Loucy (cell line): ENCODE data around the gene PLEKHN1.

ENCODE experiments used
- H2AFZ ChIP-seq: fragments of 200-600 bp; sonication (generic); 2 replicates; pipeline ENCODE4 v1.6.0; 2016; ENCODE audit warnings: antibody characterized with exemption, mild to moderate bottlenecking, low read length, moderate library complexity
- H3F3A ChIP-seq: fragments of 200-600 bp; 2 replicates; pipeline ENCODE4 v1.6.0; 2016; ENCODE audit warnings: antibody characterized with exemption, low read depth, mild to moderate bottlenecking
- H3K27me3 ChIP-seq: fragments of 200-600 bp; sonication (generic); 2 replicates; pipeline ENCODE4 v1.6.1; 2014; ENCODE audit warnings: low read length, mild to moderate bottlenecking; ENCODE audit not compliant: insufficient read depth, poor library complexity, severe bottlenecking
- H3K36me3 ChIP-seq: fragments of 200-600 bp; sonication (generic); 2 replicates; pipeline ENCODE4 v1.6.1; 2016; ENCODE audit warnings: low read length; ENCODE audit not compliant: insufficient read depth
- H3K4me1 ChIP-seq: fragments of 200-600 bp; sonication (generic); 2 replicates; pipeline ENCODE4 v1.5.1; 2014; ENCODE audit warnings: low read length, mild to moderate bottlenecking; ENCODE audit not compliant: insufficient read depth, poor library complexity, severe bottlenecking
- H3K4me2 ChIP-seq: fragments of 200-600 bp; sonication (generic); 2 replicates; pipeline ENCODE4 v1.6.0; 2014; ENCODE audit warnings: antibody characterized with exemption, low read length, low read depth, mild to moderate bottlenecking; ENCODE audit not compliant: poor library complexity, severe bottlenecking
- H3K4me3 ChIP-seq: fragments of 200-600 bp; sonication (generic); 2 replicates; pipeline ENCODE4 v1.5.1; 2014; ENCODE audit warnings: low read length, mild to moderate bottlenecking, mixed read lengths; ENCODE audit not compliant: poor library complexity, severe bottlenecking
- H3K79me2 ChIP-seq: fragments of 200-600 bp; sonication (generic); 2 replicates; pipeline ENCODE4 v1.6.1; 2014; ENCODE audit warnings: low read length; ENCODE audit not compliant: insufficient read depth
- H3K9ac ChIP-seq: fragments of 200-600 bp; sonication (generic); 2 replicates; pipeline ENCODE4 v1.6.0; 2014; ENCODE audit warnings: mild to moderate bottlenecking, low read depth, low read length, moderate library complexity; ENCODE audit not compliant: poor library complexity, severe bottlenecking
- H3K9me2 ChIP-seq: fragments of 200-600 bp; sonication (generic); replicated peaks from 2 replicates; pipeline ENCODE4 v1.6.1; 2016; ENCODE audit warnings: low read depth, low read length, mixed read lengths
- H3K9me3 ChIP-seq: fragments of 200-600 bp; sonication (generic); 2 replicates; pipeline ENCODE4 v1.6.1; 2014; ENCODE audit warnings: mild to moderate bottlenecking, antibody characterized with exemption, low read length, low read depth; ENCODE audit not compliant: insufficient read depth
- H4K20me1 ChIP-seq: fragments of 200-600 bp; sonication (generic); 2 replicates; pipeline ENCODE4 v1.6.0; 2014; ENCODE audit warnings: antibody characterized with exemption, low read length, mild to moderate bottlenecking; ENCODE audit not compliant: insufficient read depth, poor library complexity, severe bottlenecking
- EZH2phosphoT487 ChIP-seq: fragments of 200-600 bp; IDR thresholded peaks from 2 replicates; pipeline ENCODE4 v1.6.1; 2018; ENCODE audit warnings: antibody characterized with exemption, mild to moderate bottlenecking, moderate library complexity, borderline replicate concordance
- TF ChIP-seq, protein P1 (sequence below): fragments of 200-600 bp; sonication (generic); conservative IDR thresholded peaks from 2 replicates; pipeline ENCODE4 v1.5.1; 2014; ENCODE audit warnings: mild to moderate bottlenecking, antibody characterized with exemption, low read length

PLEKHN1 gene

DNA sequence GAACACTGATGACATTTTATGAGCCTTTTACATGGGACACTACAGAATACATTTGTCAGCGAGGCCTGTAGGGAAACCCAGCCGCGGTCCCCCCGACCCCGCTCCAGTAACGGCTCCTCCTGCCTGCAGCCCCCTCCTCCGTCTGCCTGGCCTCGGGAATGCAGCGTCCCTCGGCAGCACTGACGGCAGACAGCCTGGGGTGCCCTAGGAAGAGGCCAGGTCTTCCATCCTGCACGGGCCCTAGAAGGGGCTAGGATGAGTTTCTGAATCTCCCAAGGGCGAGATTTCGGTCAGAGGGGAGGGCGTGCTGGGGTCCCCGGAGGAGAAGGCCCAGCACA lies 34.1 kb upstream of the PLEKHN1 start:
- Histone ChIP-seq H3F3A (no peaks in the 10 kb centered on the region), H3K27me3 (no peaks in the 10 kb centered on the region), H3K9me3 (no peaks in the 10 kb centered on the region), H3K36me3 (no peaks in the 10 kb centered on the region), H3K4me3 (no peak overlapping the region), H3K9ac (no peak overlapping the region), H3K4me2 (peak overlapping the region; percentile 44), H2AFZ (no peak overlapping the region), H3K4me1 (peaks cover 17% of the 10 kb centered on the region), H3K9me2 (no peaks in the 10 kb centered on the region), H3K79me2 (no peaks in the 10 kb centered on the region), H4K20me1 (no peaks in the 10 kb centered on the region)
- TF ChIP-seq, protein P1, sequence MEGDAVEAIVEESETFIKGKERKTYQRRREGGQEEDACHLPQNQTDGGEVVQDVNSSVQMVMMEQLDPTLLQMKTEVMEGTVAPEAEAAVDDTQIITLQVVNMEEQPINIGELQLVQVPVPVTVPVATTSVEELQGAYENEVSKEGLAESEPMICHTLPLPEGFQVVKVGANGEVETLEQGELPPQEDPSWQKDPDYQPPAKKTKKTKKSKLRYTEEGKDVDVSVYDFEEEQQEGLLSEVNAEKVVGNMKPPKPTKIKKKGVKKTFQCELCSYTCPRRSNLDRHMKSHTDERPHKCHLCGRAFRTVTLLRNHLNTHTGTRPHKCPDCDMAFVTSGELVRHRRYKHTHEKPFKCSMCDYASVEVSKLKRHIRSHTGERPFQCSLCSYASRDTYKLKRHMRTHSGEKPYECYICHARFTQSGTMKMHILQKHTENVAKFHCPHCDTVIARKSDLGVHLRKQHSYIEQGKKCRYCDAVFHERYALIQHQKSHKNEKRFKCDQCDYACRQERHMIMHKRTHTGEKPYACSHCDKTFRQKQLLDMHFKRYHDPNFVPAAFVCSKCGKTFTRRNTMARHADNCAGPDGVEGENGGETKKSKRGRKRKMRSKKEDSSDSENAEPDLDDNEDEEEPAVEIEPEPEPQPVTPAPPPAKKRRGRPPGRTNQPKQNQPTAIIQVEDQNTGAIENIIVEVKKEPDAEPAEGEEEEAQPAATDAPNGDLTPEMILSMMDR = no peak
- TF ChIP-seq EZH2phosphoT487 = no peak

DNA sequence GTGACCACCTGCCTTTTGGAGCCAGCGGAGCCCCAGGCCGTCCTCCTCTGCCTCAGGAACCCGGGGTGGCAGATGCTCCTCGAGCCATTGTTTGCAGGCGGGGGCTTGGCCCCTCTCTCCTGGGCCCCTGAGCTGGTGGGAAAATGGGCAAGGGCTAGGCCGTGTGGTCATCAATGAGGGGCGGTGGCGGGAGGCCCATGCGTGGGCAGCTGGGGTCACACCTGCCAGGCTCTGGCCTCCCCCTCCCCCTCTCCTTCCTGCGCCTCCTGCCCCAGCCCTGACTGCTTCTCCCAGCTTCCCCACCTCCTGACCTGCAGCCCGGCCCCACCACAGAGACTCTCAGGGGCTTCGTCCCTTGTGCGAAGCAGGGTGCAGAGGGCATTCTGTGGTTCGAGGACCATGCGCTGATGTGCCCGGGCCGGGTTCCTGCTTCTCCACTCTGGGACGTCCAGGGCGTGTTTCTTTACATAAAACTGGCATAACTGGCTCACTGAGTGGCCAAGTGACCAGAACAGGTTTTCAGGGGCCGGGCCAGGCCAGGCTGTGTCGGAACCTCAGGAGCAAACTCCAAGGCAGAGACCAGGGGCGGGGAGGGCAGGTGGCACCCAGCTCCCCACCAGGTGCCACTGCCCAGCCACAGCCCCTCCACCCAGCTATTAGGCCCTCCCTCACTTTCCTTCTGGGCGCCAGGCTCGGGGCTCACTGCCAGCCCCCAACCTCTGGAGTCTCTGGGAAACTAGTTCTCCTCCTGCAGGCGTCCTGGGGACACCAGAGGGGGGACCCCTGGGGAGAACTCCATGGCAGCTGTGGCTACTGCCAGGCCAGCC lies 33.3 kb upstream of the PLEKHN1 start:
- H3K4me1 ChIP-seq = peaks cover 17% of the 10 kb centered on the region
- no peaks in the 10 kb centered on the region for H3K9me3 ChIP-seq
- no peaks in the 10 kb centered on the region for H3F3A ChIP-seq
- no peaks in the 10 kb centered on the region for H3K79me2 ChIP-seq
- H3K4me3 ChIP-seq = no peak overlapping the region
- no peaks in the 10 kb centered on the region for H3K36me3 ChIP-seq
- no peak overlapping the region for H3K9ac ChIP-seq
- no peaks in the 10 kb centered on the region for H4K20me1 ChIP-seq
- no peak overlapping the region for H3K4me2 ChIP-seq
- no peak for TF ChIP-seq EZH2phosphoT487
- TF ChIP-seq, protein P1 = no peak
- no peaks in the 10 kb centered on the region for H3K27me3 ChIP-seq
- no peaks in the 10 kb centered on the region for H3K9me2 ChIP-seq
- no peak overlapping the region for H2AFZ ChIP-seq

DNA sequence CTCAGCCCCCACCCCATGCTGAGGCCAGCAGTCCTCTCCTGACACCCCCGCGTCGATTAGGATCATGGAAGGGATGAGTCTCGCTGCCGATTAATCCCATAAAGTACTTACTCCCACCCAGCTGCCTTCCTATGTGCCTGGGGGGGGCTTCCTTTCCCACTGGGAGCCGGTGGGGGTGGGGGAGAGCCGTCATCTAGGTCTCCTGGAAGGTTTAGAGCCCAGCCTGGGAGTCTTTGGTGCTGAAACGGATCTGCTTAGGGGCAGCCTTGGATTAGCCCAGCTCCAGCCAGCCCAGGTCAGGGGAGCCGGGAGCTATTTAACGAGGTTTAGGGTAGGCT lies 32.7 kb upstream of the PLEKHN1 start:
- peaks cover 20% of the 10 kb centered on the region for H3K4me1 ChIP-seq
- H3K4me2 ChIP-seq = no peak overlapping the region
- H3K36me3 ChIP-seq = no peaks in the 10 kb centered on the region
- no peaks in the 10 kb centered on the region for H4K20me1 ChIP-seq
- H2AFZ ChIP-seq = no peak overlapping the region
- no peak overlapping the region for H3K9ac ChIP-seq
- no peaks in the 10 kb centered on the region for H3K9me2 ChIP-seq
- TF ChIP-seq EZH2phosphoT487 = no peak
- TF ChIP-seq, protein P1 = no peak
- no peak overlapping the region for H3K4me3 ChIP-seq
- no peaks in the 10 kb centered on the region for H3K79me2 ChIP-seq
- no peaks in the 10 kb centered on the region for H3K27me3 ChIP-seq
- H3F3A ChIP-seq = no peaks in the 10 kb centered on the region
- no peaks in the 10 kb centered on the region for H3K9me3 ChIP-seq
